ENCODE results near the gene DOCK1. TPM values are rescaled to one million over a fixed set of nuclear protein-coding genes. Genes with fewer than 3 reads are reported as not detected.

DOCK1 gene
- total RNA-seq, 1 donor from 2014 or later = 52.7 TPM

DNA sequence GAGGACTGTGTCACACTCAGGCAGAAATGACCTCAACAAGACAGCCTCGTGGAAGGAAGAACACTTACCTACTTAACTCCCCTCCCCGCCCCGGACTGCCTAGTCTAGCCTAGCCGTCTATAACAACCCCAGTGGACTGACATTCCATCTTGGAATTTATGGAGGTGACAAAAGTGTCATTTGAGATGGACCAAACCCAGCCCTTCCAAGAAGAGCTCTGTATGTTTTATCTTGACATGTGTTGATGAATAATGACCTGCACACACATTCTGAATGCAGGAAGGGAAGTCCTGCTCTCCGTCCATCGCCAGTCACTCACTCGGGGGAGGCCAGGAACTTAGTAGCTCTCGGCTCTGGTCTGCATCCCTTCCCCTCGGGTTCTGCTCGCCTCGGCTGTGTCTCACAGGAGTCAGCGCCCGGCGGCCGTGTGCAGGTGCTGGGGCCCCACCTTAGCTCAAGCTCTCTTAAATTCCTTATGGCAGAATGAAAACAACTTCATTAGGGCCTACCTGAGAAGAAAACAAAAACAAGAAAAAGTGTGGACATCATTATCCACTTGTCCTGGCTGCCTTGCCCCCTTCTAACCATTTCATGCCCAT, 503.0 kb downstream of the DOCK1 start:
- no peaks in the 10 kb centered on the region for H3K4me1 ChIP-seq (ENCODE audit: control insufficient read depth in 3 of 3, insufficient read depth in 3 of 3, low read length in 3 of 3)
- H3K4me3 ChIP-seq (ENCODE audit: low read length in 3 of 3) = no peak overlapping the region
- H3K9me3 ChIP-seq (ENCODE audit: control insufficient read depth in 3 of 3, low read length in 3 of 3) = no peaks in the 10 kb centered on the region
- no peaks in the 10 kb centered on the region for H3K27me3 ChIP-seq (ENCODE audit: control insufficient read depth in 3 of 3, insufficient read depth in 3 of 3, low read length in 3 of 3)
- H3K36me3 ChIP-seq (ENCODE audit: control insufficient read depth in 3 of 3, insufficient read depth in 3 of 3, low read length in 3 of 3) = peaks cover 0 to 7% (median 5%) of the 10 kb centered on the region in 3 donors
- H3K27ac ChIP-seq (ENCODE audit: low read depth, low read length) = no peak overlapping the region
- H3K9ac ChIP-seq (ENCODE audit: low read depth in 1 of 3, low read length in 3 of 3) = no peak overlapping the region

DNA sequence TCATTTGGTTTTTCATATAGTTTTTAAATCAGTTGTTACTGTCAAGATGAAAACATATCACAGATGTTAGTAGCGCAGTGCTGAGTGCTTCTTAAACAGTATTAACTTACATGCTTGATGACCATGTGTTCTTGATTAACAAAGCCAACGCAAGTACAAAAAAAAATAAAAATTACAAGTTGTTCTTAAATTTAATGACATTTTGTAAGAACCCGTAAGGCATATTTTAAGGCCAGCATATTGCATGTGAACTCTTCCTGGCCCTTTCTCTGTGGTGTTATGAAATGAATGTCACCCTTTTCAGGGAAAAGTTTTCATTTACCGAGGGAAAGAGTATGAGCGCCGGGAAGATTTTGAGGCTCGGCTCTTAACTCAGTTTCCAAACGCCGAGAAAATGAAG, 503.5 kb downstream of the DOCK1 start:
- Histone ChIP-seq H3K36me3 (ENCODE audit: control insufficient read depth in 3 of 3, insufficient read depth in 3 of 3, low read length in 3 of 3) (peaks cover 0 to 7% (median 5%) of the 10 kb centered on the region in 3 donors), H3K27me3 (ENCODE audit: control insufficient read depth in 3 of 3, insufficient read depth in 3 of 3, low read length in 3 of 3) (no peaks in the 10 kb centered on the region), H3K9ac (ENCODE audit: low read depth in 1 of 3, low read length in 3 of 3) (no peak overlapping the region), H3K27ac (ENCODE audit: low read depth, low read length) (no peak overlapping the region), H3K4me1 (ENCODE audit: control insufficient read depth in 3 of 3, insufficient read depth in 3 of 3, low read length in 3 of 3) (no peaks in the 10 kb centered on the region), H3K9me3 (ENCODE audit: control insufficient read depth in 3 of 3, low read length in 3 of 3) (no peaks in the 10 kb centered on the region), H3K4me3 (ENCODE audit: low read length in 3 of 3) (no peak overlapping the region)

DNA sequence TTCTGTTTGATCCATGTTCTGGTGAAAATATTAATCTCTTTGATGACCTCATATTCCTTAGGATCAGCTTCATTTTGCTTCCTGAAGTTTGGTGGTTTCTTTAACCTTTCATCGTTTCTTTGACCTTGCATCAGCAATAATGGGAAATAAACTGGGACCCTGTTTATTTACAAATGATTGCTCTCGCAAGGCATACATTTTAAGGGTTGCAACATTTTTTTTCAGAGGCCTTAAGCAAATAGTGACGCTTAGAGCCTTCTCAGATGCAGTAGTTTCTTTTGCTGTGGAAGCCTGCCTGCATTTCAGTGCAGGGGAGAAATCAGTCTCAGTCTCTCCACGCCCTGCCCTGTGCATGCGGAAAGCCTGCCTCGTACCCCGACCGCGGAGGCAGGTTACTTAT, 504.8 kb downstream of the DOCK1 start:
- no peaks in the 10 kb centered on the region for H3K9me3 ChIP-seq (ENCODE audit: control insufficient read depth in 3 of 3, low read length in 3 of 3)
- no peak overlapping the region for H3K27ac ChIP-seq (ENCODE audit: low read depth, low read length)
- H3K9ac ChIP-seq (ENCODE audit: low read depth in 1 of 3, low read length in 3 of 3) = no peak overlapping the region
- H3K4me1 ChIP-seq (ENCODE audit: control insufficient read depth in 3 of 3, insufficient read depth in 3 of 3, low read length in 3 of 3) = no peaks in the 10 kb centered on the region
- peaks cover 0 to 7% (median 5%) of the 10 kb centered on the region in 3 donors for H3K36me3 ChIP-seq (ENCODE audit: control insufficient read depth in 3 of 3, insufficient read depth in 3 of 3, low read length in 3 of 3)
- no peak overlapping the region for H3K4me3 ChIP-seq (ENCODE audit: low read length in 3 of 3)
- H3K27me3 ChIP-seq (ENCODE audit: control insufficient read depth in 3 of 3, insufficient read depth in 3 of 3, low read length in 3 of 3) = no peaks in the 10 kb centered on the region

DNA sequence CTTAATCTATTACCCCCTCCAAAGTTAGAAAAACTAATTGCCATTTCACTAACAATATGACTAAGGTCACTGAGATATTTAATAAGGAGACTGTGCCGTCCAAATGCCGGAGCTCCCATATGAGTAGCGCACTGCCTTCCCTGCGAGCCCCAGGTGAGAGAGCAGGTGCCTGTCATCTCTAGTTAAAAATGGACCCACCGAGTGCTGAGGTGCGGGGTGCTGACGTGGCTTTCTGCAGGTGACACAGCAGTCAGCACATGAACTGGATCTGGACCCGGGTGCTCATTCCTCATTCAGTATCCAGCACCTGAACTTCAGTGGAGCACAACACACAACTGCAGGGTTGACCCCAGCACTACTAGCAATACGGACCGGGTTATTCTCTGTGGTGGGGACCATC, 505.8 kb downstream of the DOCK1 start:
- Histone ChIP-seq H3K9me3 (ENCODE audit: control insufficient read depth in 3 of 3, low read length in 3 of 3) (no peaks in the 10 kb centered on the region), H3K27ac (ENCODE audit: low read depth, low read length) (no peak overlapping the region), H3K4me3 (ENCODE audit: low read length in 3 of 3) (no peak overlapping the region), H3K9ac (ENCODE audit: low read depth in 1 of 3, low read length in 3 of 3) (no peak overlapping the region), H3K4me1 (ENCODE audit: control insufficient read depth in 3 of 3, insufficient read depth in 3 of 3, low read length in 3 of 3) (no peaks in the 10 kb centered on the region), H3K27me3 (ENCODE audit: control insufficient read depth in 3 of 3, insufficient read depth in 3 of 3, low read length in 3 of 3) (no peaks in the 10 kb centered on the region), H3K36me3 (ENCODE audit: control insufficient read depth in 3 of 3, insufficient read depth in 3 of 3, low read length in 3 of 3) (peaks cover 0 to 7% (median 7%) of the 10 kb centered on the region in 3 donors)

DNA sequence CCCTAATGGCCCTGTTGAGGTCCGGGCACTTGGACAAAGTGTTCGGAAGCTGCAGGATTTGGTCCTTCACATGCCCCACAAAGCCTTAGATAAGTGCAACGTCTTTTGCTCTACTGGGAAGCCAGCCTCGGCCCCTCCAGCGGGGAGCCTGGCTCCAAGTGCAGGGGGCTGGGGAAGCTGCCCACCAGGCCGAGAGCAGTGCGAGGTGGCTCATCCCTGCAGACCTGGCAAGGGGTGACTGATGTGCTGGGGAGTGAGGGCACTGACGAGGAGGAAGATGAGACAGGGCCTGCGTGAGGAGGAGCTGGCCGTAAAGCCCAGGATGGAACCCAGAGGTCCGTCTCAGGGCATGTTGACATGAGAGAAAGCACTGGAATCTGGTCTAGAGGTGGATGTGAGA, 508.1 kb downstream of the DOCK1 start:
- H3K36me3 ChIP-seq (ENCODE audit: control insufficient read depth in 3 of 3, insufficient read depth in 3 of 3, low read length in 3 of 3) = peaks cover 0 to 8% (median 7%) of the 10 kb centered on the region in 3 donors
- H3K9me3 ChIP-seq (ENCODE audit: control insufficient read depth in 3 of 3, low read length in 3 of 3) = no peaks in the 10 kb centered on the region
- H3K27me3 ChIP-seq (ENCODE audit: control insufficient read depth in 3 of 3, insufficient read depth in 3 of 3, low read length in 3 of 3) = no peaks in the 10 kb centered on the region
- no peak overlapping the region for H3K4me3 ChIP-seq (ENCODE audit: low read length in 3 of 3)
- H3K9ac ChIP-seq (ENCODE audit: low read depth in 1 of 3, low read length in 3 of 3) = no peak overlapping the region
- H3K4me1 ChIP-seq (ENCODE audit: control insufficient read depth in 3 of 3, insufficient read depth in 3 of 3, low read length in 3 of 3) = no peaks in the 10 kb centered on the region
- no peak overlapping the region for H3K27ac ChIP-seq (ENCODE audit: low read depth, low read length)

- no peaks in the 10 kb centered on the region for H3K27me3 ChIP-seq (ENCODE audit: control insufficient read depth in 3 of 3, insufficient read depth in 3 of 3, low read length in 3 of 3)
- no peaks in the 10 kb centered on the region for H3K4me1 ChIP-seq (ENCODE audit: control insufficient read depth in 3 of 3, insufficient read depth in 3 of 3, low read length in 3 of 3)
- no peaks in the 10 kb centered on the region for H3K9me3 ChIP-seq (ENCODE audit: control insufficient read depth in 3 of 3, low read length in 3 of 3)
- no peak overlapping the region for H3K9ac ChIP-seq (ENCODE audit: low read depth in 1 of 3, low read length in 3 of 3)
- no peak overlapping the region for H3K4me3 ChIP-seq (ENCODE audit: low read length in 3 of 3)
- H3K27ac ChIP-seq (ENCODE audit: low read depth, low read length) = no peak overlapping the region
- peaks cover 0 to 12% (median 9%) of the 10 kb centered on the region in 3 donors for H3K36me3 ChIP-seq (ENCODE audit: control insufficient read depth in 3 of 3, insufficient read depth in 3 of 3, low read length in 3 of 3)
These were observed 508.8 kb downstream of the DOCK1 start for GRCh38 chr10:127414024-127414423.

DNA sequence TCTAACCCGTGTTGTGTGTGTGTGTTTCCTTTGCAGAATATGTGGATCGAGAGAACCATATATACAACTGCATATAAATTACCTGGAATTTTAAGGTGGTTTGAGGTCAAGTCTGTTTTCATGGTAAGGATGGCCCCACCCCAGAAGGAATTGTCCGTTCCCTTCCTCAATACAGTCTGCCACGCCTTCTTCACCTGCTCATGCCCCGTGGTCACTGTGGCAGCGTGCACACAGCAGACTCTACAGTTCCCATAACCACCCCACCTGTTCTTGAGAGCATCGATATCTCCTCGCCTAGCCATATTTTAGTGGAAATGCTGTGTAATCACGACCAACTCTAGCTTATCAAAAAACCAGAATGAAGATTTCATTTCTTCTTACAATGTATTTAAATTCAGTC, 509.9 kb downstream of the DOCK1 start:
- Histone ChIP-seq H3K27ac (ENCODE audit: low read depth, low read length) (no peak overlapping the region), H3K9ac (ENCODE audit: low read depth in 1 of 3, low read length in 3 of 3) (no peak overlapping the region), H3K4me1 (ENCODE audit: control insufficient read depth in 3 of 3, insufficient read depth in 3 of 3, low read length in 3 of 3) (no peaks in the 10 kb centered on the region), H3K27me3 (ENCODE audit: control insufficient read depth in 3 of 3, insufficient read depth in 3 of 3, low read length in 3 of 3) (no peaks in the 10 kb centered on the region), H3K4me3 (ENCODE audit: low read length in 3 of 3) (no peak overlapping the region), H3K9me3 (ENCODE audit: control insufficient read depth in 3 of 3, low read length in 3 of 3) (no peaks in the 10 kb centered on the region), H3K36me3 (ENCODE audit: control insufficient read depth in 3 of 3, insufficient read depth in 3 of 3, low read length in 3 of 3) (peaks cover 0 to 19% (median 18%) of the 10 kb centered on the region in 3 donors)

GRCh38 chr10:127415901-127416581, 510.8 kb downstream of the DOCK1 start:
- no peak overlapping the region for H3K9ac ChIP-seq (ENCODE audit: low read depth in 1 of 3, low read length in 3 of 3)
- no peak overlapping the region for H3K4me3 ChIP-seq (ENCODE audit: low read length in 3 of 3)
- H3K9me3 ChIP-seq (ENCODE audit: control insufficient read depth in 3 of 3, low read length in 3 of 3) = no peaks in the 10 kb centered on the region
- H3K27ac ChIP-seq (ENCODE audit: low read depth, low read length) = no peak overlapping the region
- peaks cover 0 to 18% (median 16%) of the 10 kb centered on the region in 3 donors for H3K36me3 ChIP-seq (ENCODE audit: control insufficient read depth in 3 of 3, insufficient read depth in 3 of 3, low read length in 3 of 3)
- H3K4me1 ChIP-seq (ENCODE audit: control insufficient read depth in 3 of 3, insufficient read depth in 3 of 3, low read length in 3 of 3) = no peaks in the 10 kb centered on the region
- H3K27me3 ChIP-seq (ENCODE audit: control insufficient read depth in 3 of 3, insufficient read depth in 3 of 3, low read length in 3 of 3) = no peaks in the 10 kb centered on the region

- Histone ChIP-seq H3K9ac (ENCODE audit: low read depth in 1 of 3, low read length in 3 of 3) (no peak overlapping the region), H3K36me3 (ENCODE audit: control insufficient read depth in 3 of 3, insufficient read depth in 3 of 3, low read length in 3 of 3) (peaks cover 0 to 15% (median 15%) of the 10 kb centered on the region in 3 donors), H3K27ac (ENCODE audit: low read depth, low read length) (no peak overlapping the region), H3K4me3 (ENCODE audit: low read length in 3 of 3) (no peak overlapping the region), H3K9me3 (ENCODE audit: control insufficient read depth in 3 of 3, low read length in 3 of 3) (no peaks in the 10 kb centered on the region), H3K27me3 (ENCODE audit: control insufficient read depth in 3 of 3, insufficient read depth in 3 of 3, low read length in 3 of 3) (no peaks in the 10 kb centered on the region), H3K4me1 (ENCODE audit: control insufficient read depth in 3 of 3, insufficient read depth in 3 of 3, low read length in 3 of 3) (no peaks in the 10 kb centered on the region)
These were observed 511.8 kb downstream of the DOCK1 start for GRCh38 chr10:127417031-127417430.

- Histone ChIP-seq H3K4me1 (ENCODE audit: control insufficient read depth in 3 of 3, insufficient read depth in 3 of 3, low read length in 3 of 3) (no peaks in the 10 kb centered on the region), H3K27ac (ENCODE audit: low read depth, low read length) (no peak overlapping the region), H3K9ac (ENCODE audit: low read depth in 1 of 3, low read length in 3 of 3) (no peak overlapping the region), H3K36me3 (ENCODE audit: control insufficient read depth in 3 of 3, insufficient read depth in 3 of 3, low read length in 3 of 3) (peaks cover 0 to 15% (median 15%) of the 10 kb centered on the region in 3 donors), H3K27me3 (ENCODE audit: control insufficient read depth in 3 of 3, insufficient read depth in 3 of 3, low read length in 3 of 3) (no peaks in the 10 kb centered on the region), H3K9me3 (ENCODE audit: control insufficient read depth in 3 of 3, low read length in 3 of 3) (no peaks in the 10 kb centered on the region), H3K4me3 (ENCODE audit: low read length in 3 of 3) (no peak overlapping the region)
These were observed 512.6 kb downstream of the DOCK1 start for GRCh38 chr10:127417686-127418401.
